Tibial nerve (tissue), 4 donors: ENCODE data around the gene RGS7BP. TPM values are rescaled to one million over a fixed set of nuclear protein-coding genes. Genes with fewer than 3 reads are reported as not detected.

Source experiments
- DNase-seq, 2 donors: peaks; one replicate each; pipeline ENCODE4 v3.0.0-alpha.2; 2019; ENCODE audit warnings: low spot score in 2 of 2
- H3K27ac ChIP-seq, 4 donors: fragments of 200-600 bp; sonication (generic) in 3 of 4; one replicate each; pipeline ENCODE4 v1.5.1; 2017 to 2019; ENCODE audit warnings: mild to moderate bottlenecking in 1 of 4
- H3K27me3 ChIP-seq, 2 donors: fragments of 200-600 bp; sonication (generic) in 1 of 2; one replicate each; pipeline versions ENCODE4 v1.5.1 to v1.6.0; 2017 to 2019
- H3K36me3 ChIP-seq, 3 donors: fragments of 200-600 bp; sonication (generic); one replicate each; pipeline ENCODE4 v1.5.1; 2018 to 2019
- H3K4me1 ChIP-seq, 4 donors: fragments of 200-600 bp; sonication (generic) in 3 of 4; one replicate each; pipeline ENCODE4 v1.5.1; 2017 to 2019
- H3K4me3 ChIP-seq, 4 donors: fragments of 200-600 bp; sonication (generic) in 3 of 4; one replicate each; pipeline ENCODE4 v1.5.1; 2017 to 2019; ENCODE audit warnings: mild to moderate bottlenecking in 1 of 4, moderate library complexity in 1 of 4
- H3K9me3 ChIP-seq, 4 donors: fragments of 200-600 bp; sonication (generic) in 3 of 4; one replicate each; pipeline ENCODE4 v1.5.1; 2017 to 2019
- EP300 ChIP-seq, 2 donors: sonication (generic); formaldehyde crosslinking; IDR thresholded peaks; one replicate each; pipeline ENCODE4 v1.6.1; 2017; ENCODE audit warnings: antibody characterized with exemption in 2 of 2, mild to moderate bottlenecking in 1 of 2
- POLR2A ChIP-seq, 2 donors: fragments of 450-650 bp; IDR thresholded peaks; one replicate each; pipeline ENCODE4 v1.6.1; 2017; ENCODE audit warnings: antibody characterized with exemption in 2 of 2, mild to moderate bottlenecking in 2 of 2, moderate library complexity in 2 of 2
- WGBS, 2 donors: methylation state at CpG; one replicate each; pipeline ENCODE4 v1.1.5; 2018; 5-methylcytosine and 5-hydroxymethylcytosine counted together
- total RNA-seq, 4 donors: library from RNA; depleted of rRNA; stranded (reverse); fragments of >200 nt; gene quantifications; one replicate each; pipeline ENCODE4 v1.1.0, GENCODE V29; 2016
- TF ChIP-seq, protein P1 (sequence below), 5 experiments: fragments of 200-600 bp in 3 of 5; fragments of 450-650 bp in 2 of 5; sonication (generic) in 3 of 5; IDR thresholded peaks; one replicate each; pipeline ENCODE4 v1.5.1; 2016 to 2019; ENCODE audit warnings: antibody characterized with exemption in 5 of 5, mild to moderate bottlenecking in 3 of 5, moderate library complexity in 2 of 5

RGS7BP gene
- total RNA-seq, 4 donors from 2014 or later = 0.42 to 1.4 (median 0.96) TPM

GRCh38 chr5:64646169-64646568 lies 140.4 kb downstream of the RGS7BP start:
- H3K27me3 ChIP-seq = no peaks in the 10 kb centered on the region
- 65 to 67% methylated on average over 3 of the region's 3 CpGs for WGBS, 2 donors
- no peaks in the 10 kb centered on the region for H3K4me1 ChIP-seq
- H3K36me3 ChIP-seq = no peaks in the 10 kb centered on the region
- no peak for DNase-seq
- H3K27ac ChIP-seq = no peak overlapping the region
- TF ChIP-seq EP300 (IDR thresholded peaks at IDR 0.05) (no peak), POLR2A (IDR thresholded peaks at IDR 0.05) (no peak)
- TF ChIP-seq, protein P1, sequence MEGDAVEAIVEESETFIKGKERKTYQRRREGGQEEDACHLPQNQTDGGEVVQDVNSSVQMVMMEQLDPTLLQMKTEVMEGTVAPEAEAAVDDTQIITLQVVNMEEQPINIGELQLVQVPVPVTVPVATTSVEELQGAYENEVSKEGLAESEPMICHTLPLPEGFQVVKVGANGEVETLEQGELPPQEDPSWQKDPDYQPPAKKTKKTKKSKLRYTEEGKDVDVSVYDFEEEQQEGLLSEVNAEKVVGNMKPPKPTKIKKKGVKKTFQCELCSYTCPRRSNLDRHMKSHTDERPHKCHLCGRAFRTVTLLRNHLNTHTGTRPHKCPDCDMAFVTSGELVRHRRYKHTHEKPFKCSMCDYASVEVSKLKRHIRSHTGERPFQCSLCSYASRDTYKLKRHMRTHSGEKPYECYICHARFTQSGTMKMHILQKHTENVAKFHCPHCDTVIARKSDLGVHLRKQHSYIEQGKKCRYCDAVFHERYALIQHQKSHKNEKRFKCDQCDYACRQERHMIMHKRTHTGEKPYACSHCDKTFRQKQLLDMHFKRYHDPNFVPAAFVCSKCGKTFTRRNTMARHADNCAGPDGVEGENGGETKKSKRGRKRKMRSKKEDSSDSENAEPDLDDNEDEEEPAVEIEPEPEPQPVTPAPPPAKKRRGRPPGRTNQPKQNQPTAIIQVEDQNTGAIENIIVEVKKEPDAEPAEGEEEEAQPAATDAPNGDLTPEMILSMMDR (IDR thresholded peaks at IDR 0.05) = no peak
- no peak overlapping the region for H3K4me3 ChIP-seq
- no peaks in the 10 kb centered on the region for H3K9me3 ChIP-seq

- Histone ChIP-seq H3K4me1 (no peaks in the 10 kb centered on the region), H3K4me3 (no peak overlapping the region), H3K27me3 (no peaks in the 10 kb centered on the region), H3K9me3 (no peaks in the 10 kb centered on the region), H3K36me3 (no peaks in the 10 kb centered on the region), H3K27ac (no peak overlapping the region)
- WGBS, 2 donors = 56% methylated on average over 2 of the region's 2 CpGs
- TF ChIP-seq EP300 (IDR thresholded peaks at IDR 0.05) (no peak), POLR2A (IDR thresholded peaks at IDR 0.05) (no peak)
- TF ChIP-seq, protein P1 (IDR thresholded peaks at IDR 0.05) = no peak
- no peak for DNase-seq
These were observed 143.7 kb downstream of the RGS7BP start for GRCh38 chr5:64649512-64649911.

- WGBS, 2 donors = 92 to 93% methylated on average over 3 of the region's 3 CpGs
- no peak for DNase-seq
- Histone ChIP-seq H3K36me3 (no peaks in the 10 kb centered on the region), H3K27ac (no peak overlapping the region), H3K4me1 (no peaks in the 10 kb centered on the region), H3K27me3 (no peaks in the 10 kb centered on the region), H3K4me3 (no peak overlapping the region), H3K9me3 (peaks cover 0 to 2% (median 0%) of the 10 kb centered on the region in 4 donors)
- TF ChIP-seq EP300 (IDR thresholded peaks at IDR 0.05) (no peak), POLR2A (IDR thresholded peaks at IDR 0.05) (no peak)
- TF ChIP-seq, protein P1 (IDR thresholded peaks at IDR 0.05) = no peak
These were observed 148.1 kb downstream of the RGS7BP start for GRCh38 chr5:64653766-64654560.

DNA sequence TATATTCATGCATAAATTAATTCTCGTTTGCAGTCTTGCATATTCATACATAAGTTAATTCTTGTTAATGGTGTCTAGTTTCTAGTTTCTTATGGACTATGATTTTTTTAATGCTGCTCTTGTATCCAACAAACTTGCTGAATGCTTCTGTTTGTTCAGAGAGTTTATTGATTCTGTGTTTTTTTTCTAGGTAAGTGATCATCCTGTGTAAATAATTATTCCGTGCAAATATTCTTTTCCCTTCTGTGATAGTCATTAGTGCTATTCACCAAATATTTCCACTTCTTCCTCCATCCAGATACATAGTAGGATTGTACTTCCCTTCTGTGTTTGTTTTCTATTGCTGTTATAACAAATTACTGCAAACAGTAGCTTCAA lies 148.7 kb downstream of the RGS7BP start:
- DNase-seq = no peak
- H3K4me1 ChIP-seq = no peaks in the 10 kb centered on the region
- no peak overlapping the region for H3K4me3 ChIP-seq
- TF ChIP-seq POLR2A (IDR thresholded peaks at IDR 0.05) (no peak), EP300 (IDR thresholded peaks at IDR 0.05) (no peak)
- TF ChIP-seq, protein P1 (IDR thresholded peaks at IDR 0.05) = no peak
- H3K36me3 ChIP-seq = no peaks in the 10 kb centered on the region
- H3K27ac ChIP-seq = no peak overlapping the region
- no peaks in the 10 kb centered on the region for H3K27me3 ChIP-seq
- H3K9me3 ChIP-seq = peaks cover 0 to 2% (median 0%) of the 10 kb centered on the region in 4 donors
- 83 to 88% methylated on average over 2 of the region's 2 CpGs for WGBS, 2 donors

- Histone ChIP-seq H3K9me3 (peaks cover 0 to 2% (median 0%) of the 10 kb centered on the region in 4 donors), H3K27ac (no peak overlapping the region), H3K36me3 (no peaks in the 10 kb centered on the region), H3K4me1 (no peaks in the 10 kb centered on the region), H3K4me3 (no peak overlapping the region), H3K27me3 (no peaks in the 10 kb centered on the region)
- DNase-seq = no peak
- 63 to 69% methylated on average over 1 of the region's 1 CpG for WGBS, 2 donors
- no peak for TF ChIP-seq EP300 (IDR thresholded peaks at IDR 0.05)
- no peak for TF ChIP-seq POLR2A (IDR thresholded peaks at IDR 0.05)
- TF ChIP-seq, protein P1 (IDR thresholded peaks at IDR 0.05) = no peak
These were observed 149.8 kb downstream of the RGS7BP start for GRCh38 chr5:64655596-64655995.
